Esophagus muscularis mucosa (tissue), 4 donors: ENCODE data around the gene SMC6. TPM values are rescaled to one million over a fixed set of nuclear protein-coding genes. Genes with fewer than 3 reads are reported as not detected.

Experiments
- DNase-seq: peaks from one replicate; pipeline ENCODE4 v3.0.0-alpha.2; 2017; ENCODE audit errors: extremely low spot score
- H3K27ac ChIP-seq, 4 donors: fragments of 200-600 bp; sonication (generic); replicated peaks in 1 of 4; 1 replicate in 3 of 4; 2 replicates in 1 of 4; pipeline ENCODE4 v1.5.1; 2016 to 2019; ENCODE audit warnings: mild to moderate bottlenecking in 1 of 4
- H3K27me3 ChIP-seq, 4 donors: fragments of 200-600 bp; sonication (generic); one replicate each; pipeline versions ENCODE4 v1.5.1 to v1.6.0; 2016 to 2019
- H3K36me3 ChIP-seq, 4 donors: fragments of 200-600 bp; sonication (generic); one replicate each; pipeline ENCODE4 v1.5.1; 2016 to 2019
- H3K4me1 ChIP-seq, 4 donors: fragments of 200-600 bp; sonication (generic); one replicate each; pipeline ENCODE4 v1.5.1; 2016 to 2019
- H3K4me3 ChIP-seq, 4 donors: fragments of 200-600 bp; sonication (generic); 1 replicate in 2 of 4; 2 replicates in 2 of 4; pipeline ENCODE4 v1.5.1; 2016 to 2019; ENCODE audit warnings: mild to moderate bottlenecking in 4 of 4, moderate library complexity in 1 of 4
- H3K9me3 ChIP-seq, 4 donors: fragments of 200-600 bp; sonication (generic); 1 replicate in 3 of 4; 2 replicates in 1 of 4; pipeline ENCODE4 v1.5.1; 2016 to 2019
- EP300 ChIP-seq: sonication (generic); formaldehyde crosslinking; IDR thresholded peaks from one replicate; pipeline ENCODE4 v1.6.1; 2017; ENCODE audit warnings: antibody characterized with exemption
- POLR2A ChIP-seq: fragments of 450-650 bp; IDR thresholded peaks from one replicate; pipeline ENCODE4 v1.6.1; 2017; ENCODE audit warnings: antibody characterized with exemption, moderate library complexity, mild to moderate bottlenecking, low read depth
- POLR2AphosphoS5 ChIP-seq, 2 donors: sonication (generic); formaldehyde crosslinking; IDR thresholded peaks; one replicate each; pipeline ENCODE4 v1.6.1; 2017; ENCODE audit warnings: antibody characterized with exemption in 2 of 2
- WGBS: methylation state at CpG from one replicate; pipeline ENCODE4 v1.1.5; 2018; 5-methylcytosine and 5-hydroxymethylcytosine counted together
- intact Hi-C: fragments of 100-400 bp; cut with DNase I; formaldehyde crosslinking; loops from one replicate; pipeline ENCODE4 v1.15.1; 2023
- total RNA-seq, 4 donors: library from RNA; depleted of rRNA; stranded (reverse); fragments of >200 nt; gene quantifications; one replicate each; pipeline versions ENCODE4 v1.1.0 to v1.2.1, GENCODE V29; 2016
- TF ChIP-seq, protein P1 (sequence below), 3 experiments: fragments of 200-600 bp in 2 of 3; fragments of 450-650 bp in 1 of 3; sonication (generic) in 2 of 3; IDR thresholded peaks; one replicate each; pipeline ENCODE4 v1.5.1; 2017 to 2019; ENCODE audit warnings: antibody characterized with exemption in 3 of 3, mild to moderate bottlenecking in 2 of 3, moderate library complexity in 1 of 3

SMC6 gene, protein sequence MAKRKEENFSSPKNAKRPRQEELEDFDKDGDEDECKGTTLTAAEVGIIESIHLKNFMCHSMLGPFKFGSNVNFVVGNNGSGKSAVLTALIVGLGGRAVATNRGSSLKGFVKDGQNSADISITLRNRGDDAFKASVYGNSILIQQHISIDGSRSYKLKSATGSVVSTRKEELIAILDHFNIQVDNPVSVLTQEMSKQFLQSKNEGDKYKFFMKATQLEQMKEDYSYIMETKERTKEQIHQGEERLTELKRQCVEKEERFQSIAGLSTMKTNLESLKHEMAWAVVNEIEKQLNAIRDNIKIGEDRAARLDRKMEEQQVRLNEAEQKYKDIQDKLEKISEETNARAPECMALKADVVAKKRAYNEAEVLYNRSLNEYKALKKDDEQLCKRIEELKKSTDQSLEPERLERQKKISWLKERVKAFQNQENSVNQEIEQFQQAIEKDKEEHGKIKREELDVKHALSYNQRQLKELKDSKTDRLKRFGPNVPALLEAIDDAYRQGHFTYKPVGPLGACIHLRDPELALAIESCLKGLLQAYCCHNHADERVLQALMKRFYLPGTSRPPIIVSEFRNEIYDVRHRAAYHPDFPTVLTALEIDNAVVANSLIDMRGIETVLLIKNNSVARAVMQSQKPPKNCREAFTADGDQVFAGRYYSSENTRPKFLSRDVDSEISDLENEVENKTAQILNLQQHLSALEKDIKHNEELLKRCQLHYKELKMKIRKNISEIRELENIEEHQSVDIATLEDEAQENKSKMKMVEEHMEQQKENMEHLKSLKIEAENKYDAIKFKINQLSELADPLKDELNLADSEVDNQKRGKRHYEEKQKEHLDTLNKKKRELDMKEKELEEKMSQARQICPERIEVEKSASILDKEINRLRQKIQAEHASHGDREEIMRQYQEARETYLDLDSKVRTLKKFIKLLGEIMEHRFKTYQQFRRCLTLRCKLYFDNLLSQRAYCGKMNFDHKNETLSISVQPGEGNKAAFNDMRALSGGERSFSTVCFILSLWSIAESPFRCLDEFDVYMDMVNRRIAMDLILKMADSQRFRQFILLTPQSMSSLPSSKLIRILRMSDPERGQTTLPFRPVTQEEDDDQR
- total RNA-seq = 10 to 100 TPM in 1 of 4 donors, 1 to 10 TPM in 3; 8.1 to 11.1 (median 9.7) TPM

DNA sequence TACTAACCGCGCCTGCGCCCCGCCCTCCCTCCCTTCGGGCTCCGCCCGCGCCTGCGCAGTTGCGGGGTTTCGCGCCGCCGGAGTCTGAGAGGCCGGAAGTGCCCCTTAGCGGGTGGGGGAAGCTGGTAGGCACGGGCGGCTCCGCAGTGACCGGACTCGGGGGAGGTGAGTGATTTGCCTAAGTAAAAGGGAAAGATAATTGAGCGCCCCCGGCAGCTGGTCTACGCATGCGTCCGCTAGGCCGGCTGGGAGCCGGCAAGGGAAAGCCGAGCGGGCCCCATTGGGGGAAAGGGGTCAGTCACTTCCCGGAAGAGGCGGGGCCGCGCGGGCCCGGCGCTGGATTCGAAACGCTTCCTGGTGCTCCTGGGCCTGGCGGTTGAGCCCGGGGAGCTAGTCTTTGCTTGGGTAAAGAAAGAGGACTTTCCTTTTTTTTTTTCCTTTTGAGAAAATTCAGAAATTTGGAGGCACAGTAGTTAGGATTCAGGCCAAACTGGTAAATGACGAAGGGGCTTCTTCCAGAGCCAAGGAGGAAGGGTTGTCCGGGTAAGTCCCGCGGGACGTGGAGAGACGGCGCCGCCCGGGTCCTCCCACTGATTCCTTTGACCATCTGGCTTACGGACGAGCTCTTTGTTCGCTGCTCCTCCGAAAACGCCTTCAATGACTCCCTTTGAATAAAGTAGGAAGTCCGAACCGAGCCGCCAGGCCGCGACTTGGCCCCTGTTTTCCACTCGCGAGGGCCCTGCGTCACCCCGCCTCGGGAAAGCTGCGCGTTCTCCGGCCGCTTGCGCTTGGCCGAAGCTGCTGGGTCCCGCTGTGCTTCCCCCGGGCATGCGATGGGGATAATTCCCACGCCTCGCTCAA lies at the start of gene SMC6, which contains the start of gene GEN1:
Gene SMC6 (minus strand): TSS at position 8 of the 861 bp plus-strand sequence. CDS start 7,864 bp downstream, outside the sequence.
Gene GEN1 (plus strand): TSS at position 336 of the 861 bp plus-strand sequence. CDS start 5,806 bp downstream, outside the sequence.
- peak in 1 of 2 donors; percentile 4 for TF ChIP-seq POLR2AphosphoS5 (IDR thresholded peaks at IDR 0.05)
- TF ChIP-seq, protein P1, sequence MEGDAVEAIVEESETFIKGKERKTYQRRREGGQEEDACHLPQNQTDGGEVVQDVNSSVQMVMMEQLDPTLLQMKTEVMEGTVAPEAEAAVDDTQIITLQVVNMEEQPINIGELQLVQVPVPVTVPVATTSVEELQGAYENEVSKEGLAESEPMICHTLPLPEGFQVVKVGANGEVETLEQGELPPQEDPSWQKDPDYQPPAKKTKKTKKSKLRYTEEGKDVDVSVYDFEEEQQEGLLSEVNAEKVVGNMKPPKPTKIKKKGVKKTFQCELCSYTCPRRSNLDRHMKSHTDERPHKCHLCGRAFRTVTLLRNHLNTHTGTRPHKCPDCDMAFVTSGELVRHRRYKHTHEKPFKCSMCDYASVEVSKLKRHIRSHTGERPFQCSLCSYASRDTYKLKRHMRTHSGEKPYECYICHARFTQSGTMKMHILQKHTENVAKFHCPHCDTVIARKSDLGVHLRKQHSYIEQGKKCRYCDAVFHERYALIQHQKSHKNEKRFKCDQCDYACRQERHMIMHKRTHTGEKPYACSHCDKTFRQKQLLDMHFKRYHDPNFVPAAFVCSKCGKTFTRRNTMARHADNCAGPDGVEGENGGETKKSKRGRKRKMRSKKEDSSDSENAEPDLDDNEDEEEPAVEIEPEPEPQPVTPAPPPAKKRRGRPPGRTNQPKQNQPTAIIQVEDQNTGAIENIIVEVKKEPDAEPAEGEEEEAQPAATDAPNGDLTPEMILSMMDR (IDR thresholded peaks at IDR 0.05) = no peak
- no peak for TF ChIP-seq POLR2A
- TF ChIP-seq EP300 = no peak
- intact Hi-C loops = no loop called here
- Histone ChIP-seq H3K9me3 (no peaks in the 10 kb centered on the region), H3K36me3 (no peaks in the 10 kb centered on the region), H3K4me1 (peaks cover 14 to 21% (median 17%) of the 10 kb centered on the region in 4 donors), H3K27ac (peak within 1 kb of the TSS; percentile 94 to 99 (median 96)), H3K27me3 (no peaks in the 10 kb centered on the region), H3K4me3 (peak within 1 kb of the TSS; percentile 91 to 98 (median 96))
- DNase-seq = peak; percentile 96
- WGBS = under 1% methylated on average over 45 of the region's 76 CpGs

- 87% methylated on average over 1 of the region's 1 CpG for WGBS
- intact Hi-C loops = no loop called here
- peak; percentile 57 for DNase-seq
- Histone ChIP-seq H3K27ac (no peak overlapping the region), H3K27me3 (no peaks in the 10 kb centered on the region), H3K9me3 (no peaks in the 10 kb centered on the region), H3K36me3 (no peaks in the 10 kb centered on the region), H3K4me1 (peaks cover 0 to 10% (median 7%) of the 10 kb centered on the region in 4 donors), H3K4me3 (no peak overlapping the region)
- TF ChIP-seq, protein P1 (IDR thresholded peaks at IDR 0.05) = no peak
- TF ChIP-seq POLR2A (no peak), POLR2AphosphoS5 (IDR thresholded peaks at IDR 0.05) (no peak), EP300 (no peak)
These were observed 47.3 kb upstream of the SMC6 start for GRCh38 chr2:17800693-17801458.

DNA sequence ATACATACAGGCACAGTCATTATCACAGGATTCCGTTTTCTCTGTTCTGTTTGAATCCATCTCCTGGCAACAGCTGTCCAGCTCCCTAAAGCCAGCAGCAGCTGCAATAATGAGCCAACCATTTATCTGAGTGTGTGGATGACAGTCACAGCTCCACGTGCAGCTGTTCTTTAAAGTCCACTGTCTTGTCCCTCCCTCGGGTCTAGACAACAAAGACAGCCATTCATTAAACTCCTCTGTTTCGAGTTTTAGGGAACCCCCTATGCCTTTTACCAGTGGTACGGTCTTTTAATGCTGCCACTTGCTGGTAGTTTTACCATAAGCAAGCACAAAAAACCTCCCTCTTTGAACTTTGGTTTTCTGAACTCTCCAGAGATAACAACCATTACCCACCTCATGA lies 46.6 kb upstream of the SMC6 start:
- H3K4me3 ChIP-seq = no peak overlapping the region
- peak; percentile 39 for DNase-seq
- WGBS = 36% methylated on average over 5 of the region's 5 CpGs
- no peaks in the 10 kb centered on the region for H3K27me3 ChIP-seq
- no peaks in the 10 kb centered on the region for H3K9me3 ChIP-seq
- no peaks in the 10 kb centered on the region for H3K36me3 ChIP-seq
- intact Hi-C loops = no loop called here
- peaks cover 0 to 10% (median 7%) of the 10 kb centered on the region in 4 donors for H3K4me1 ChIP-seq
- H3K27ac ChIP-seq = no peak overlapping the region
- TF ChIP-seq EP300 (no peak), POLR2A (no peak), POLR2AphosphoS5 (IDR thresholded peaks at IDR 0.05) (no peak)
- TF ChIP-seq, protein P1 (IDR thresholded peaks at IDR 0.05) = no peak
